A549 treated with dexamethasone at 1 μM for 4 hours (cell line): ENCODE results near the gene NAA30. TPM values are rescaled to one million over a fixed set of nuclear protein-coding genes. Genes with fewer than 3 reads are reported as not detected.

Experiments used
- total RNA-seq: library from RNA; stranded (reverse); fragments of 200-300 nt; extraction: Qiagen RNA extraction; gene quantifications from 5 replicates; pipeline ENCODE4 v1.2.3, GENCODE V29; 2022

The NAA30 gene
- total RNA-seq = 9.5 to 16.0 TPM (median 14.5 TPM) in 5 replicates

GRCh38 chr14:57390037-57390805 lies at the start of gene NAA30:
Gene NAA30 (plus strand): TSS chr14:57390586. CDS start chr14:57390958, 372 bp downstream.

Other genes starting within 250 kb of the NAA30 start
- gene EXOC5, start 121.7 kb upstream of the NAA30 start, total RNA-seq = 28.9 to 51.2 TPM (median 46.9 TPM) in 5 replicates
- gene AP5M1, start 121.6 kb upstream of the NAA30 start, total RNA-seq = 16.0 to 24.8 TPM (median 22.2 TPM) in 5 replicates
- gene CCDC198, start 103.3 kb downstream of the NAA30 start, total RNA-seq = 1.5 to 2.6 TPM (median 1.8 TPM) in 5 replicates